Central memory CD8-positive, alpha-beta T cell (primary cell): ENCODE data around the gene ARHGEF2.
A peak's percentile ranks its signal among the peaks of the same experiment; 100 is the strongest.

Experiments
- ATAC-seq: fragments of 150-1000 bp; cut with Tn5 transposase; replicated peaks from 2 replicates; pipeline ENCODE4 v1.10.0; 2022; ENCODE audit warnings: mild to moderate bottlenecking, moderate FRiP score, moderate number of reproducible peaks; ENCODE audit not compliant: poor library complexity, severe bottlenecking; ENCODE audit errors: extremely low read depth
- DNase-seq, 2 donors: peaks; one replicate each; pipeline ENCODE4 v3.0.0; 2021; ENCODE audit warnings: low spot score in 2 of 2
- H3K27ac Mint-ChIP-seq: one replicate; pipeline ENCODE4 v1.8.0; 2022; ENCODE audit warnings: low read depth, mild to moderate bottlenecking, moderate library complexity, mixed read lengths
- H3K27me3 Mint-ChIP-seq: one replicate; pipeline ENCODE4 v1.8.0; 2022; ENCODE audit warnings: mixed read lengths
- H3K36me3 Mint-ChIP-seq: one replicate; pipeline ENCODE4 v1.8.0; 2022; ENCODE audit warnings: mild to moderate bottlenecking, moderate library complexity, mixed read lengths; ENCODE audit not compliant: insufficient read depth
- H3K4me1 Mint-ChIP-seq: one replicate; pipeline ENCODE4 v1.8.0; 2022; ENCODE audit warnings: mixed read lengths
- H3K4me3 Mint-ChIP-seq: one replicate; pipeline ENCODE4 v1.8.0; 2022; ENCODE audit warnings: mild to moderate bottlenecking, moderate library complexity, mixed read lengths
- H3K9me3 Mint-ChIP-seq: one replicate; pipeline ENCODE4 v1.8.0; 2022; ENCODE audit warnings: mixed read lengths

Gene ARHGEF2

DNA sequence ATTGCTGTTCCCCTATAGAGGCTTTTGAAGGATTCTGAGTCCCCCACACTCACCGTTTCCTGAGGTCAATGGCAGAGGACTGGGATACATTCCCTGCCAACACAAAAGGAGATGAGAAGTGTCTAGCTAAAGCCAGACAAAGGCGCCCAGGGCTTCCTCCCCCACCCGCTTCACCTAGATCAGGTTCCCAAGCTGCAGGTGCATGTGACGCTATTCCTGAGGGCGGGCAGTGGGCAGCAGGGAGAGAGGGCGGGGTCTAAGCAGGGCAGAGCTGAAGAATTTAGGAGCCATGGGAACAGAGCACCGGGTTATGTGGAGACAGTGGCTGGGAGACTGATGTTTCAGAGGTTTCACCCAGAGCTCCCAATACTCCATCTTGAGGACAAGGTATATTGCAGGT lies 6.0 kb upstream of the ARHGEF2 start:
- Mint-ChIP-seq H3K27me3 (no peaks in the 10 kb centered on the region), H3K36me3 (peaks cover 3% of the 10 kb centered on the region), H3K9me3 (no peaks in the 10 kb centered on the region), H3K4me3 (no peak overlapping the region), H3K4me1 (peaks cover 58% of the 10 kb centered on the region), H3K27ac (no peak overlapping the region)
- DNase-seq: no peak
- ATAC-seq: no peak

DNA sequence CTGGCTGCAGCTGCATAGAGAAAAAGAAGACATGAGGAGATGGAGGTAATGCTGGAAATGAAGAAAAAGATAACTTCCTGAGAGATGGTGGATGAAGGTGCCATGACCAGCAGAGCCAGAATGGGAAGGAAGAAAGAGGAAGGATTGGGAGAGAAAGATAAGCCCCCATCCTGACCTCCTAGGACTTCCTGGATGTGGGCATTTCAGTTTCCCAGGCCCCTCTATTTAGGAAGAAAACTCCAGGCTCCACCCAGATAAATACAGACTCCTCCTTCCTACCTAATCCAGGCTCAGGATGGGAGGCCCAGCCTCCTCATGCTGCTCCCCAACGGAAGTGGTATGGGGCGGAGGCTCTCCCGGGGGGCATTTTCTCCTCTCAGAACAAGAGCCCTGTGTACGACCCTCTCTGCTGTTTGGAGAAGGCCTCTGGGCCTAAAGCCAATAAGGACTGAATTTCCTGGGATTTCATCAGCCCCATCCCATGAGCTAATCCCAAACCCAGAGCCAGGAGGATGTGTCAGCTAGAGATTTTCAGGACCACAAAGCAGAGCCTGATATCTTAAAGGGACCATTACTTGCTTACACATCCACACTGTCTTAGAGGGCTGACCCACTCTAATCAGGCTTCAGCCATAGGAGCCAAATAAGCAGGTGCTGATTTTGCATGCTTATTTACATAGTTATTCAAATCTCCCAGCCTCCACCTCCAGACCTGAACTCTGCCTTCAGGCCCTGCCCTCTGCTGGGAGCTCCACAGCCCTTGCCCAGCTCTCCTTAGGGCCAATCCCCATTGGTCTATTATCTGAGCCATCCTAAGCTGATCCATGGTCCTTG lies 5.1 kb upstream of the ARHGEF2 start:
- DNase-seq: no peak
- Mint-ChIP-seq H3K4me1 (peaks cover 54% of the 10 kb centered on the region), H3K27me3 (no peaks in the 10 kb centered on the region), H3K36me3 (peaks cover 3% of the 10 kb centered on the region), H3K4me3 (no peak overlapping the region), H3K9me3 (no peaks in the 10 kb centered on the region), H3K27ac (peak overlapping the region; percentile 61)
- ATAC-seq: no peak

DNA sequence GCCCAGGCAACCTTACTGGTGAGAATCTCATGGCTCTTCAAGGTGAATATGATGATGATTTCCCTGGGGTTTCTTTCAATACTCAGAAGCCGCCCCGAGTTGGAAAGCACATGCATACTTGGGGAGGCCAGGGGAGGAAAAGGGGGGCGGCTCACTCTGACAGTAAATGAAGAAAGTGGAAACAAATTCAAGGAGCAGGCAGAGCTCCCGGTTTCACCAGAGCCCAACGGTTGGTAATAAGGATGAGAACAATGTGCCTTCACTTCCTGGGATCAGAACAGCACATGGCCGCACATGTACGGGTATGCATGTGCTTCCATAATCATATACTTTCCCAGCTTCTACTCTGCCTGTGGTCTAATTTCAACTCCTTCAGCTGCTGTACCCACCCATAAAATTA lies 3.8 kb upstream of the ARHGEF2 start:
- DNase-seq (no peak), ATAC-seq (no peak)
- H3K4me1 Mint-ChIP-seq: peaks cover 60% of the 10 kb centered on the region
- H3K9me3 Mint-ChIP-seq: no peaks in the 10 kb centered on the region
- peak overlapping the region; percentile 90 for H3K27ac Mint-ChIP-seq
- no peaks in the 10 kb centered on the region for H3K27me3 Mint-ChIP-seq
- peaks cover 8% of the 10 kb centered on the region for H3K36me3 Mint-ChIP-seq
- H3K4me3 Mint-ChIP-seq: peak overlapping the region; percentile 90

DNA sequence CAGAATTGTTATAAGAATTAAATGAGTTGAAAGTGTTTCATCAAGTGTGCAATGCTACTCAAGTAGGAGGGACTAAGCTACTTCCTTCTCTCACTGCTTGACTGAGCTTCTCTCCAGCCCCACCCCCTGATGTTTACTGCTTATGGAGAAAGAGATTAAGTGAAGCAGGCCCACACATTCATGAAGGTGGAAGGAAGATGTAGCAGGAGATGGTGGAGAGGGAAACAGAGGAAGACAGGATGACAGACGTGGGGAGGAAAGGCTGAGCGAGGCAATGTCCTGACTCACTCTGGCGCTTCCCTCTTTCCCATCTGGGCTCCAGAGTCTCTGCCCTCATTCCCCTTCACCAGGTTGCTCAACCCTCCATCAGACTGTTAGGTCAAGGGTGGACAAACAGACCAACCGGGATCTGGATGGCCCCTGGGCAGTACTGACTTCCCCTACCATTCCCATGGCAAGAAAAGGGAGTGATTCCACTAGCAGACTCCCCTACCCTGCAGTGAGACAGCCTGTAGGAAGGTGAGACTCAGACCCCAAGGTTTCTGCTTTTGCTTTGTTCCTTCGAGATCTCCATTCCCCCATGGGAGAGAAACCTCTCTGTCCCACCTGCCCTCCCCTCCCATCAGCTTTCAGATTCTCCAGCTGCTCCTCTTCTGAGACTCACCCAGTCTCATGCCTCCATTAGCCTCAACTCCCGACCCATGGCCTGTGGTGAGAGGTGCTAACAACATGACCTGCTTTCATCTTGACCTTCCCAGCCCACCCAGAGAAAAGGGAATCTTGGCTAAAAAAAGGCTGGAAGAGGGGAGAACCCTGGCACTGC lies 3.1 kb upstream of the ARHGEF2 start:
- Mint-ChIP-seq H3K4me1 (peaks cover 66% of the 10 kb centered on the region), H3K9me3 (no peaks in the 10 kb centered on the region), H3K4me3 (peak overlapping the region; percentile 90), H3K27ac (peak overlapping the region; percentile 90), H3K27me3 (no peaks in the 10 kb centered on the region), H3K36me3 (peaks cover 13% of the 10 kb centered on the region)
- ATAC-seq (no peak), DNase-seq (no peak)

DNA sequence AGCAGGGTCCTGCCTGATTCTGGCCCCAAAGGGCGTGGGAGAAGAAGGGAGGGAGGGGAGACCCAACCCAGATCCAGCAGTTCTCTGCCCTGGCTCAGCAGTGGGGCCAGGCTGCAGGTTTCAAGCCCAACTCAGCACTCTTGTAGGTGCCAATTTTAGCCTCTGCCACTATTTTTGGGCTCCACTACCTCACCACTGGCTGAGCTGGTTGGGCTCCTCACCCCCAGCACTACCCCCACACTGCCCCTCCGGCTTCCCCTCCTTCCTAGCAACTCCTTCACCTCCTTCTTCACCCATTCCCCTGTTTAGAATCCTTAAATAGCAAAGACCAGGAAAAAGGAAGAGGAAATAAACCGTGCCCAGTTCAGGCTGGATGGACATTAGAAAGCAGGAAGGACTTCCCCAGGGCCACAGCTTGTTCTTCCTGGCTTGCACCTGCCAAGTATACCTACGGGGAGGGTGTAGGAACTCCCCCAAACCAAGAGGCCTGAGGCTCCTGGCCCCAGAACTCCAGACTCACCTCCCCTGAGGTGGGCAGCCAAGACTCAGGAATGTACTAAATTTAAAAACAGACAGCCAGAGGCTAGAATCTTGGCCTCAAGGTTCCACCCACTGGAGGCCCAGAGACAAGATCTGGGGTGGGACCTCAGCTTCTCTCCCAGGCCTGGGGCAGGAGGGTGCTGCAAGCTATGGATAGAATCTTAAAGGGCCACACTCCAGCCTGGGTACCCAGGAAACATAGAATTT lies 1.4 kb upstream of the ARHGEF2 start:
- DNase-seq (no peak), ATAC-seq (no peak)
- Mint-ChIP-seq H3K4me3 (peak overlapping the region; percentile 90), H3K9me3 (no peaks in the 10 kb centered on the region), H3K36me3 (peaks cover 13% of the 10 kb centered on the region), H3K4me1 (peaks cover 83% of the 10 kb centered on the region), H3K27me3 (no peaks in the 10 kb centered on the region), H3K27ac (peak overlapping the region; percentile 90)

DNA sequence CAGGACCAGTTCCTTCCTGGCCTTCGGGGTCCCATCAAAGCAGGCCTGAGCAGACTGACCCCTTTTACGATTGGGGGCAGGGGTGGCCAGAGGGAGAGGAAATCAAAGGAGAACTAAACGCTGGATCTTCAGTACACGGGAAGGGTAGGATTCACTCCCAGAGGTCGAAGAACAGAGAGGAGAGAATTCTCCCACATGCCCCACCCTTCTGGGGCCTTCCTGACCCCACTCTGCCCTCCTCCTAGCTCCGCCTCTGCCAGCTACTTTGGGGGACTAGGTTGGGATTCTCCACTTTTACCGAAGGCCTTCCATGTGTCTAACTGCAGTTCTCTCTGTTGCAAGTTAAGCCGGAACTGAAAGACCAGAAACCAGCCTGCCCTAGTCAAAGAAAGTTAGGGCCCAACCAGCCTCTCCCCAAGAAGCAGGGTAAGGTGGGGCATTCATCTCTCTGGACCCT lies 654 bp upstream of the ARHGEF2 start:
- ATAC-seq: peak; percentile 20

DNA sequence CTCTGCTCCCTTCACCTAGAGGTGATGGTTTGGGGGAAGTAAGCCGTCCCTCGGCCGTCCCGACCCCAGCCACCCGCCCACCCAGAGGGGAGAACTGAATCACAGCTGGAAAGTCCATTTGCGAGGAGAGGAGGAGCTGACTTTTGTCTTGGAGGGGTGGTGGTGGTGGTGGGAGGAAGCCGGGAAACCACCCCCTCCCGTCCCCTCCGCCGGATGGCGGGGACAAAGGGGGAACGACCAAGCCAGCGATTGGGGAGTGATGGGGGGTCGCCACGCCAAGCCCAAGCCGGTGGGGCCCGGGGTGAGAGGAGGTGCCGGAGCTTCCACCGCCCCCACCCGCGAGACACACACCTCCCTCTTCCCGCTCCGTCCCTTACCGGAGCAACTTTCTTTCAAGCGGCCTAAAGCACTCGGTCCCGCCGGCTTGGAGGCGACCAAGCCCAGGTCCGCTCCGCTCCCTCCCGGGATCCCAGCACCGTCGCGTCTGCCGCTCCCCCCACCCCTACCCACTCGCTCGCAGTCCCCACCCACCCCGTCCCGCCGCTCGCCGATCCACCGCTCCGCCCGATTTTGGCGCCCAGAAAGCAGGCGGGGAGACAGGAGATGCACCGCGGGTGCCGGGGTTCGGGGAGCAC lies 540 bp downstream of the ARHGEF2 start:
- Mint-ChIP-seq H3K4me3 (peak overlapping the region; percentile 90), H3K9me3 (no peaks in the 10 kb centered on the region), H3K27me3 (no peaks in the 10 kb centered on the region), H3K27ac (peak overlapping the region; percentile 90), H3K36me3 (peaks cover 14% of the 10 kb centered on the region), H3K4me1 (peaks cover 85% of the 10 kb centered on the region)
- DNase-seq (no peak), ATAC-seq (peak; percentile 22)

More for the DNA sequence above, 654 bp upstream of the ARHGEF2 start:
- no peaks in the 10 kb centered on the region for H3K27me3 Mint-ChIP-seq
- no peak for DNase-seq
- peaks cover 84% of the 10 kb centered on the region for H3K4me1 Mint-ChIP-seq
- H3K4me3 Mint-ChIP-seq: peak overlapping the region; percentile 90
- H3K27ac Mint-ChIP-seq: peak overlapping the region; percentile 90
- H3K36me3 Mint-ChIP-seq: peaks cover 13% of the 10 kb centered on the region
- no peaks in the 10 kb centered on the region for H3K9me3 Mint-ChIP-seq

DNA sequence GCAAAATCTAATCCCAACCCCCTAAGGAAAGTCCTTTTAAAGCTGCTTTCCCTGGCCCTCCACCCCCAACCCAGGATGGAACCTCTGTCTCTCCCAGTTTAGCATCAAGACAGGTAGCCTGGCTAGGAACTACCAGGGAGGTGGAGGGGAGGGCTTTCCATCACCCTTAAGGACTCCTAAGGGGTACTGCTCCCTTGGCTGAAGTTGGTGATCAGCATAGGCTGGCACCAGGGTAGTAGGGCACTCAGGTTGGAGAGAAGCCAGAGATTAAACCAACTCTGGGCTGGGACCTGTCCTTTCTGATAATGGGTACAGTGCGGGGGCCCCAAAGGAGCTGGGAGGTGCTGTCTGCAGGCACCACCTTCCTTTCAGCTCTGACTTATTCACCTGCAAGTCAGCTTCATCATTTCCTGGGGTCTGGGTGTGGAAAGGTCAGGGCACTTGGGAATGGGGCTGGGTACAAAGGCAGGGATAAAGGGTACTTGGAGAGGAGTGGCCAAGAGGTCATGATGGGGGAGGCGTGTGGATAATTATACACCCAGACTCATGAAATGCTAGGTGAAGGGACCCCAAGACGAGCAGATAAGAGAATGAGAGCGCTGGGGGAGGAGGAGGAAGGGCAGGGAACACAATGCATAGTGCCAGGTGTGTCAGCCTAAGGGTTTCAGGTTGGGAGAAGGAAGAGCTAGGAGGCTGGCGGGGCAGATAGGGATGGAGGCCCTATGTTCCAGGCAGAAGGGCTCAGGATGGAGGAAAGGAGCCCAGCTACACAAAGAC lies 1.2 kb downstream of the ARHGEF2 start:
- no peaks in the 10 kb centered on the region for H3K9me3 Mint-ChIP-seq
- no peaks in the 10 kb centered on the region for H3K27me3 Mint-ChIP-seq
- H3K4me3 Mint-ChIP-seq: peak overlapping the region; percentile 90
- no peak for DNase-seq
- ATAC-seq: no peak
- H3K36me3 Mint-ChIP-seq: peaks cover 15% of the 10 kb centered on the region
- peaks cover 86% of the 10 kb centered on the region for H3K4me1 Mint-ChIP-seq
- H3K27ac Mint-ChIP-seq: peak overlapping the region; percentile 90

DNA sequence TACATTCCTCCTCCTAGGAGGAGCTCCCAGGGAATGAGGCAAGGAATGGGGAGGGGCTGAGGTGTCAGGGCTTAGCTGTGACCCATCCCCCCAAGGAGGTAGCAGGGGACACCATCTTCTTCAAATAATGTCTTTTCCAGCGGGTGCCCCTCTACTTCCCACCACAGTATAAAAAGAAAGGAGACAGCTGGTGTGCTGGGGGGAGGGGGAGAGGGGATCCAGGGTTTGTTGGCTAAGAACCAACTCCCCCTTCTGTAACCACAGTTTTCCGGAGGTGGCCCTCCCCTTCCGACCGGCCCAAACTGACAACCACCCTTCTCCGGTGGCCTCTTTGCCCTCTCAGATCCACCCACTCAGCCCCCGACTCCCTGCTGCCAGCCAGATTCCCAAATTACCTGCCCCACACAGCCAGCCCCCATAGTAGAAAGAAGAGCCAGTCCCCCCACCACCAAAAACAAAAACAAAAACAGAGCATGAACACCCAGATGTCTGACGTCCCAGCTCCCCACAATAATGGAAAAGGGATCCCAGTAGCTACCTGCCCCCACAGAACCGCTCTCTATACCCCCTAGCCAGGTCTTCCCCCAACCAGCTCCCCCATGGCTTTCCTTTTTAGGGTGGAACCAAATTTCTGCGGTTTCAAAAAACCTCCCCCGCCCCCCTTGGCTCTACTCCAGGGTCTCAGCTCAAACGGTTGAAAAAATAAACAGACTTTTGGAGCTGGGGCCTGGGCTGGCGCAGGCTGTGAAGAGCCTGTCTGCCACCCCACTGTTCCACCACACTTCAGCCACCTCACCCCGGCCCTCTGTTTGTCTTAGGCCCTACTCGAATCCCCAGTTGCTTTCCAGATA lies 2.1 kb downstream of the ARHGEF2 start:
- Mint-ChIP-seq H3K4me1 (peaks cover 86% of the 10 kb centered on the region), H3K27ac (peak overlapping the region; percentile 90), H3K36me3 (peaks cover 15% of the 10 kb centered on the region), H3K4me3 (peak overlapping the region; percentile 90), H3K27me3 (no peaks in the 10 kb centered on the region), H3K9me3 (no peaks in the 10 kb centered on the region)
- ATAC-seq: peak; percentile 29
- DNase-seq: peak; percentile 44 to 55

DNA sequence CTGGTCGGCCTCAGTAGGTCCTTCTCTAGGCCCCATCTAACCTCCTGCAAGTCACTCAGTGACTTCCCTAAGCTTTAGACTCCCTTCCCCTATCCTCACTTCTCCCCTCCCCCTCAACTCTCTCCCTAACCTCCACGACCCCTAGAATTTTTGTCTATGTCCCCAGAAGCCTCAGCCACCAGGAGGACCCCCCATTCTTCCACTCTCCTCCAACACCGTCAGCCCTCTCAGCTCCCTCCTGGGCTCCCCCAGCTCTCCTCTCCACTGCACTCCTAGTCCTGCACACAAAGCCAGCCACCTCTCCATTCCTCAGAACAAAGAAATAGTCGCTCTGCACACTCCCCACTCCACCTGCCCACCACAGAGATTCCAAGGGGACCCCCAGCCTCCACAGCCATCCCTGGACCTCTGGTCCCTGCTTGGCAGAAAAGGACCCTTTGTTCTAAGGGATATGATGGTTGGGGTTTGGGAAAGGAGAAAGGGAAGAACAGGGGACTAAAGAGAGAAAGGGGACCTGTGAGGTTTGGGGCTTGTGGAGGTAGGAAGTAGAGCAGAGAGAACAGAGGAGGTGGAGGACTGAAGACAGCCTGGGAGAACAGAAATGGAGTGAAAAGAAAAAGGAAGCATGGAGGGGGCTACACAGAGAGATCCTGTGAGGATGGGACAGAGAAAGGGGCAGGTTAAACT lies 2.8 kb downstream of the ARHGEF2 start:
- H3K4me3 Mint-ChIP-seq: peak overlapping the region; percentile 90
- DNase-seq: no peak
- no peaks in the 10 kb centered on the region for H3K27me3 Mint-ChIP-seq
- no peak for ATAC-seq
- peak overlapping the region; percentile 90 for H3K27ac Mint-ChIP-seq
- no peaks in the 10 kb centered on the region for H3K9me3 Mint-ChIP-seq
- peaks cover 17% of the 10 kb centered on the region for H3K36me3 Mint-ChIP-seq
- H3K4me1 Mint-ChIP-seq: peaks cover 86% of the 10 kb centered on the region
